Measurements from ENCODE around the gene FCRL4.
"Not testable (repeated sequence)": the region's sequence is repeated elsewhere in the genome, so short reads cannot be mapped to it uniquely, and the experiment has no call there.

- TF ChIP-seq FOS (IDR thresholded peaks at IDR 0.05; ENCODE audit: borderline replicate concordance, insufficient read depth, low read length); POLR2A (IDR thresholded peaks at IDR 0.05; ENCODE audit: low read depth, low read length); MYC (IDR thresholded peaks at IDR 0.05; ENCODE audit: low read depth, low read length): not testable (repeated sequence)
- TF ChIP-seq, protein P1, sequence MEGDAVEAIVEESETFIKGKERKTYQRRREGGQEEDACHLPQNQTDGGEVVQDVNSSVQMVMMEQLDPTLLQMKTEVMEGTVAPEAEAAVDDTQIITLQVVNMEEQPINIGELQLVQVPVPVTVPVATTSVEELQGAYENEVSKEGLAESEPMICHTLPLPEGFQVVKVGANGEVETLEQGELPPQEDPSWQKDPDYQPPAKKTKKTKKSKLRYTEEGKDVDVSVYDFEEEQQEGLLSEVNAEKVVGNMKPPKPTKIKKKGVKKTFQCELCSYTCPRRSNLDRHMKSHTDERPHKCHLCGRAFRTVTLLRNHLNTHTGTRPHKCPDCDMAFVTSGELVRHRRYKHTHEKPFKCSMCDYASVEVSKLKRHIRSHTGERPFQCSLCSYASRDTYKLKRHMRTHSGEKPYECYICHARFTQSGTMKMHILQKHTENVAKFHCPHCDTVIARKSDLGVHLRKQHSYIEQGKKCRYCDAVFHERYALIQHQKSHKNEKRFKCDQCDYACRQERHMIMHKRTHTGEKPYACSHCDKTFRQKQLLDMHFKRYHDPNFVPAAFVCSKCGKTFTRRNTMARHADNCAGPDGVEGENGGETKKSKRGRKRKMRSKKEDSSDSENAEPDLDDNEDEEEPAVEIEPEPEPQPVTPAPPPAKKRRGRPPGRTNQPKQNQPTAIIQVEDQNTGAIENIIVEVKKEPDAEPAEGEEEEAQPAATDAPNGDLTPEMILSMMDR (IDR thresholded peaks at IDR 0.05; ENCODE audit: extremely low read depth in 1 of 2, insufficient read depth in 1 of 2, low read depth in 1 of 2, low read length in 2 of 2), result not testable (repeated sequence)
Observed at GRCh38 chr1:157548081-157548480, 49.8 kb downstream of the FCRL4 start.
